Spleen (tissue), 7 donors: ENCODE measurements around the gene TOX3.

ENCODE experiments used
- POLR2A ChIP-seq, 3 donors: fragments of 450-650 bp; IDR thresholded peaks; one replicate each; pipeline ENCODE4 v1.5.1; 2017; ENCODE audit warnings: antibody characterized with exemption in 3 of 3, mild to moderate bottlenecking in 1 of 3
- TF ChIP-seq, protein P1 (sequence below), 11 experiments: fragments of 200-600 bp in 7 of 11; fragments of 450-650 bp in 4 of 11; sonication (generic) in 4 of 11; IDR thresholded peaks in 8 of 11; conservative IDR thresholded peaks in 3 of 11; 1 replicate in 7 of 11; 2 replicates in 4 of 11; pipeline versions ENCODE4 v1.4.0 to v1.8.0; 2016 to 2021; ENCODE audit warnings: antibody characterized with exemption in 11 of 11, inconsistent platforms in 4 of 11, mild to moderate bottlenecking in 1 of 11
- donor health status: DM: no; HTN: no; CAD: no; lungs with moderate emphysema.
- donor health status: DM: no; HTN: no; CAD: no.
- donor health status: DM: no; HTN: no; CAD: no.

DNA sequence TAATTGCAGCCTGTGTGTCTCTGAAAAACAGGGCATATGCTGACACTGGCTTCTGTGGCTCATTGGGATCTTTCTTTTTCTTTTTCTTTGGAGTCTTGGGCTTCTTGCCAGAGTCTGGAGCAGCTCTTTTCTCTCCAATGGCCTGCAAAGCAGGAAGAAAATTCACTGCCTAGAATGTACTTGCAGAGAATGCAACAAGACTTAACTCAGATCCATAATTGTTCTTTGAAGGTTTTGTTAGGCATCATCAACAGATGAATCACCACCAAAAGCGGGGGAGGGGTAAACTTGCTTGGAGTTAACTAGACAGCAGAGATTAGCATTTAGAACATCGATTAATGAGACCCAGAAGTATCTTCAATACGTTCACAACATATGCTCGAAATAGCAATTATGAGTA, 100.9 kb downstream of the TOX3 start:
- TF ChIP-seq, protein P1, sequence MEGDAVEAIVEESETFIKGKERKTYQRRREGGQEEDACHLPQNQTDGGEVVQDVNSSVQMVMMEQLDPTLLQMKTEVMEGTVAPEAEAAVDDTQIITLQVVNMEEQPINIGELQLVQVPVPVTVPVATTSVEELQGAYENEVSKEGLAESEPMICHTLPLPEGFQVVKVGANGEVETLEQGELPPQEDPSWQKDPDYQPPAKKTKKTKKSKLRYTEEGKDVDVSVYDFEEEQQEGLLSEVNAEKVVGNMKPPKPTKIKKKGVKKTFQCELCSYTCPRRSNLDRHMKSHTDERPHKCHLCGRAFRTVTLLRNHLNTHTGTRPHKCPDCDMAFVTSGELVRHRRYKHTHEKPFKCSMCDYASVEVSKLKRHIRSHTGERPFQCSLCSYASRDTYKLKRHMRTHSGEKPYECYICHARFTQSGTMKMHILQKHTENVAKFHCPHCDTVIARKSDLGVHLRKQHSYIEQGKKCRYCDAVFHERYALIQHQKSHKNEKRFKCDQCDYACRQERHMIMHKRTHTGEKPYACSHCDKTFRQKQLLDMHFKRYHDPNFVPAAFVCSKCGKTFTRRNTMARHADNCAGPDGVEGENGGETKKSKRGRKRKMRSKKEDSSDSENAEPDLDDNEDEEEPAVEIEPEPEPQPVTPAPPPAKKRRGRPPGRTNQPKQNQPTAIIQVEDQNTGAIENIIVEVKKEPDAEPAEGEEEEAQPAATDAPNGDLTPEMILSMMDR (IDR thresholded peaks at IDR 0.05 in 8 of 11, conservative IDR thresholded peaks at IDR 0.05 in 3 of 11), result no peak
- TF ChIP-seq POLR2A (IDR thresholded peaks at IDR 0.05), result no peak
